ENCODE measurements around the gene ENPP6. TPM values are rescaled to one million over a fixed set of nuclear protein-coding genes. Genes with fewer than 3 reads are reported as not detected.

The ENPP6 gene
- total RNA-seq, 1 donor from 2014 or later: 0.41 TPM

DNA sequence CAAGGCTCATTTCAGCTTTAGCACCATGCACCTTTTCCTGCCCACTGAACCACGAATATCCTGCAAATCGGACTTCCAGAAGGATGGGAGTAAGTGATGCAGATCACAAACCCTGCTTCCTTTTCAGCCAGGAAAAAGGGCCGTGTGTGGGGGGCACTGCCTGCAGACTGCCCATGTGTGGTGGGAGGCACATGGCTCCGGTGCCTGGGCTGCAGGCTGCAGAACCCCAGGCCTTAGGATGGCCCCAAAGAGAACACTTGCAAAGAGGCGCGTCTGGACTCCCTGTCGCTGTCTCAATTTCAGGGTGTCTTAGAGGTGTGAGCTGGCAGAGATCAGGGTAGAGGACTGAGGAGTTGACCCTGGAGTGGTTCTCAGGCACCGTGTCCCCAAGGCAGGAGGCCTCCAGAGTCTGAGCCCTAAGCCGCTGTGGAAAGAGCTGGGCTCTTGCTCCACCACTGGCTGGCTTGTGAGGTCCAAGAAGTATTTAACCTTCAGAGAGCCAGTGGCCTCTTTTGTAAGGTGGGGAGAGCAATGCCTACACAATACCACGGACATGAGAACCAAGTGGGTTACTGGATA lies 97.0 kb downstream of the ENPP6 start:
- H3K36me3 Mint-ChIP-seq (ENCODE audit: low read depth, unreplicated experiment): no peaks in the 10 kb centered on the region

DNA sequence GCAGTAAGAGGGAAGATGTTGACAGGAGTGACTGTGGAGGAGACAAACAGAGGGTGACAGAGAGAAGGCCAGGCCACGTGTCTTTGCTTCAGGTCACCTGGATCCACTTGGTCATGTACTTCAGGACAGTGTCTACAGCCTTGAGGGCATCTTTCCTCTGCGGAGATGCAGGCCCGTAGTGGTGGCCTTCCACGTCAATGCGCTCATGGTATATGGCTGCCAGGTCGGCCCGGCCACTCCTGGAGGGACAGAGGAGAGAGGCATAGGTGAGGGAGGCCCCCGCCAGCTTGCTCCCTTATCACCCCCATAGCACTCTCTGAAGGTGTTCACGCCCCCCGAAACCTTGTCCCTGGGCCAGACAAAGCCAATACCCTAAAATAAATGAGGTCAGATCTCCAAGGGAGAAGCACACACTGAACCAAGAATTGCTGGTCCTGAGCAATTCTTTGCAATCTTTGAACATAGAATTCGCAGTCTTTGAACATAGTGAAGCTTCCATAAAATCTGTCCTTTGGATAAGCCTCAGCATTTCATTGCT lies 99.9 kb downstream of the ENPP6 start:
- no peak for DNase-seq (ENCODE audit: low spot score)
- no peak overlapping the region for H3K4me3 Mint-ChIP-seq (ENCODE audit: unreplicated experiment)
- H3K27me3 Mint-ChIP-seq (ENCODE audit: unreplicated experiment): peaks cover 4% of the 10 kb centered on the region
- no peaks in the 10 kb centered on the region for H3K36me3 Mint-ChIP-seq (ENCODE audit: low read depth, unreplicated experiment)
- H3K27ac Mint-ChIP-seq (ENCODE audit: unreplicated experiment): no peak overlapping the region
- TF ChIP-seq, protein P1, sequence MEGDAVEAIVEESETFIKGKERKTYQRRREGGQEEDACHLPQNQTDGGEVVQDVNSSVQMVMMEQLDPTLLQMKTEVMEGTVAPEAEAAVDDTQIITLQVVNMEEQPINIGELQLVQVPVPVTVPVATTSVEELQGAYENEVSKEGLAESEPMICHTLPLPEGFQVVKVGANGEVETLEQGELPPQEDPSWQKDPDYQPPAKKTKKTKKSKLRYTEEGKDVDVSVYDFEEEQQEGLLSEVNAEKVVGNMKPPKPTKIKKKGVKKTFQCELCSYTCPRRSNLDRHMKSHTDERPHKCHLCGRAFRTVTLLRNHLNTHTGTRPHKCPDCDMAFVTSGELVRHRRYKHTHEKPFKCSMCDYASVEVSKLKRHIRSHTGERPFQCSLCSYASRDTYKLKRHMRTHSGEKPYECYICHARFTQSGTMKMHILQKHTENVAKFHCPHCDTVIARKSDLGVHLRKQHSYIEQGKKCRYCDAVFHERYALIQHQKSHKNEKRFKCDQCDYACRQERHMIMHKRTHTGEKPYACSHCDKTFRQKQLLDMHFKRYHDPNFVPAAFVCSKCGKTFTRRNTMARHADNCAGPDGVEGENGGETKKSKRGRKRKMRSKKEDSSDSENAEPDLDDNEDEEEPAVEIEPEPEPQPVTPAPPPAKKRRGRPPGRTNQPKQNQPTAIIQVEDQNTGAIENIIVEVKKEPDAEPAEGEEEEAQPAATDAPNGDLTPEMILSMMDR (IDR thresholded peaks at IDR 0.05; ENCODE audit: unreplicated experiment): no peak
- no peaks in the 10 kb centered on the region for H3K9me3 Mint-ChIP-seq (ENCODE audit: unreplicated experiment)
- H3K4me1 Mint-ChIP-seq (ENCODE audit: unreplicated experiment): no peaks in the 10 kb centered on the region

More for the DNA sequence above, 97.0 kb downstream of the ENPP6 start:
- TF ChIP-seq, protein P1 (IDR thresholded peaks at IDR 0.05; ENCODE audit: unreplicated experiment): no peak
- DNase-seq (ENCODE audit: low spot score): no peak
- Mint-ChIP-seq H3K27ac (ENCODE audit: unreplicated experiment) (no peak overlapping the region), H3K9me3 (ENCODE audit: unreplicated experiment) (no peaks in the 10 kb centered on the region), H3K27me3 (ENCODE audit: unreplicated experiment) (peaks cover 4% of the 10 kb centered on the region), H3K4me3 (ENCODE audit: unreplicated experiment) (no peak overlapping the region), H3K4me1 (ENCODE audit: unreplicated experiment) (no peaks in the 10 kb centered on the region)

DNA sequence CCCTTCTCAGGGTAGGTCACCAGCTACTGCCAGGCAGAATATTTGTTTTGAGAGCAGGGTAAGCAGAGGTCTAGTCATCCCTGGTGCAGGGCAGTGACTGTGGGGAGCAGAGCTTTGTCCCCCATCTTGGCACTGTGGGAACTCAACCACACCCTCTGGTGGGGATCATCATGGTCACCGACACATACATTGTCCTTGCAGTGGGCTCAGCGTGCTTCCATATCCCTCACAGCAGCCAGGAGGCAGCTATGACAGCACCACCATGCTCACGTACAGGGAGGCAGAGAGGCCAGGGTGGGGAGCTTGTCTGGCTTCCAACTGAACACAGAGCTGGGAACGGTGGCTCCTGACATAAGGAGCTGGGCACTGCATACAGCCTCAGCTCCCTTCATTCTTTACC lies 102.3 kb downstream of the ENPP6 start:
- no peak overlapping the region for H3K4me3 Mint-ChIP-seq (ENCODE audit: unreplicated experiment)
- no peaks in the 10 kb centered on the region for H3K9me3 Mint-ChIP-seq (ENCODE audit: unreplicated experiment)
- DNase-seq (ENCODE audit: low spot score): no peak
- peaks cover 4% of the 10 kb centered on the region for H3K27me3 Mint-ChIP-seq (ENCODE audit: unreplicated experiment)
- no peak overlapping the region for H3K27ac Mint-ChIP-seq (ENCODE audit: unreplicated experiment)
- no peaks in the 10 kb centered on the region for H3K4me1 Mint-ChIP-seq (ENCODE audit: unreplicated experiment)
- no peaks in the 10 kb centered on the region for H3K36me3 Mint-ChIP-seq (ENCODE audit: low read depth, unreplicated experiment)
- TF ChIP-seq, protein P1 (IDR thresholded peaks at IDR 0.05; ENCODE audit: unreplicated experiment): no peak

DNA sequence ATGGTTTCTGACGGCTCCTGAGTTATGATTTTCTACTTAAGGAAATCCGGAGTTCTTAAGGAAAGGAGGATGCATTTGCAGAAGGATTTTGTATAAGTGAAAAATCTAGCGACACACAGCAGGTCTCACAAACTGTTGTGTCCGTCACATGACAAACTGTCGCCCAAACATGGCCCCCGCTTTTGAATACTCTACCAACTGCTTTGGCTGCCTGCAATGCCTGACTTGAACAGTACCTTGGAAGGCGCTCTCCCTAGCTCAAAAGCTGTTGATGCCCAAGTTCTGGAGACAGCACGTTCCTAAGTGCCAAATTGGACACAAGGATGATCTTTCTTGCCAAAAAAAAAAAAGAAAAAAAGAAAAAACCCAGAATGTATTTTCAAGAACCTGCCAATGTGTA lies 103.2 kb downstream of the ENPP6 start:
- DNase-seq (ENCODE audit: low spot score): no peak
- Mint-ChIP-seq H3K27me3 (ENCODE audit: unreplicated experiment) (peaks cover 4% of the 10 kb centered on the region), H3K27ac (ENCODE audit: unreplicated experiment) (no peak overlapping the region), H3K9me3 (ENCODE audit: unreplicated experiment) (no peaks in the 10 kb centered on the region), H3K4me1 (ENCODE audit: unreplicated experiment) (no peaks in the 10 kb centered on the region), H3K36me3 (ENCODE audit: low read depth, unreplicated experiment) (no peaks in the 10 kb centered on the region), H3K4me3 (ENCODE audit: unreplicated experiment) (no peak overlapping the region)
- TF ChIP-seq, protein P1 (IDR thresholded peaks at IDR 0.05; ENCODE audit: unreplicated experiment): no peak

DNA sequence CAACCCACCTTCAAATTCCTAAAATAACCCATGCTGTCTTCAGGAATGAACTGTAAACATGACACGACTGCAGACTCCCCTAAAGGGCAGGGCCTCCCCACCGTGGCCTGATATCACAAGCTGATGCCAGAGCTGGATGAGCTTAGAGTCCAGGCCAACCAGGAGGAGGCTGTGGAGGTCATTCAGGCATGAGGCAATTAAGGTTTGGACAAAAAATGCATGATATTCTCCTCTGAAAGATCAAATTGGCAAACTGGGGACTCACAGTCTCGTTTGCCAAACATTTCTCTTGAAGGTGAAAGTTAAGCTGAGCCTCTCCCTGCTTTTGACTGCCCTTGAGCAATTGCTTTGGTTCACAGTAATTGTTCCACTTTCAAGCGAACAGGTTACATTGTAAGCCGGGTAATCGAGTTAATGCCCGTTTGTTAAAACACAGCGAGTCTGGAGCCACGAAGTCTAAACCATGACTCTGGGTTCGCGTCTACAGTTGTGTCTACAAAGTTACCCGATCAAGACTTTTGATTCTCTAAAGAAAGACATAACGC lies 105.6 kb downstream of the ENPP6 start:
- no peaks in the 10 kb centered on the region for H3K36me3 Mint-ChIP-seq (ENCODE audit: low read depth, unreplicated experiment)
- H3K4me3 Mint-ChIP-seq (ENCODE audit: unreplicated experiment): no peak overlapping the region
- DNase-seq (ENCODE audit: low spot score): no peak
- no peak overlapping the region for H3K27ac Mint-ChIP-seq (ENCODE audit: unreplicated experiment)
- TF ChIP-seq, protein P1 (IDR thresholded peaks at IDR 0.05; ENCODE audit: unreplicated experiment): no peak
- peaks cover 1% of the 10 kb centered on the region for H3K27me3 Mint-ChIP-seq (ENCODE audit: unreplicated experiment)
- H3K4me1 Mint-ChIP-seq (ENCODE audit: unreplicated experiment): no peaks in the 10 kb centered on the region
- no peaks in the 10 kb centered on the region for H3K9me3 Mint-ChIP-seq (ENCODE audit: unreplicated experiment)
